ENCODE results near the gene HSD11B2. TPM values are rescaled to one million over a fixed set of nuclear protein-coding genes. Genes with fewer than 3 reads are reported as not detected.

The HSD11B2 gene
- total and polyA plus RNA-seq, 2 of the 8 experiments (the other 6 are each of a cell fraction or from before 2014, with no cell fraction given), result 28.7 to 32.9 TPM

GRCh38 chr16:67459861-67460150 is 28.9 kb downstream of the HSD11B2 start:
- no peak for FAIRE-seq
- no peaks in the 10 kb centered on the region; a peak in 1 of 7 replicates for H3K4me1 ChIP-seq (replicated peaks in 1 of 4; ENCODE audit: control insufficient read depth in 3 of 4, insufficient read depth in 4 of 4, low read length in 3 of 4)
- H3K79me2 ChIP-seq (ENCODE audit: control insufficient read depth in 1 of 2, insufficient read depth in 2 of 2, low read length in 2 of 2), result 0 out of 4 replicates have a peak, but pooled peaks cover 0 to 1% of the 10 kb centered on the region in 2 experiments
- H3K4me2 ChIP-seq (ENCODE audit: insufficient read depth in 1 of 2, low read depth in 2 of 2, low read length in 2 of 2), result no peak overlapping the region
- no peak overlapping the region for H2BK20ac ChIP-seq (ENCODE audit: low read length)
- H2BK12ac ChIP-seq (ENCODE audit: low read depth, low read length), result no peak overlapping the region
- H3K14ac ChIP-seq (ENCODE audit: insufficient read length), result no peak overlapping the region
- ChIA-PET POLR2A (ENCODE audit: partially characterized antibody) (no interaction called here), CTCF (ENCODE audit: partially characterized antibody) (interaction anchor here (0.6 to 28.6 kb wide), 4 partner anchors 16 to 192 kb away, joined by 3 to 683 read pairs (median 98); partner anchors contain the start of gene HSD11B2)
- H4K91ac ChIP-seq (replicated peaks; ENCODE audit: insufficient read length, low read length), result no peak overlapping the region
- H3K23ac ChIP-seq (ENCODE audit: insufficient read length), result no peak overlapping the region
- no peak overlapping the region for H4K8ac ChIP-seq (ENCODE audit: extremely low read depth, insufficient read depth, low read length)
- DNase-seq (ENCODE audit: low read depth in 1 of 2, low spot score in 2 of 2), result no peak
- H4K20me1 ChIP-seq (replicated peaks in 1 of 2; ENCODE audit: control insufficient read depth in 1 of 2, insufficient read depth in 2 of 2, low read length in 2 of 2), result peaks cover 18 to 19% of the 10 kb centered on the region in 2 experiments
- no peaks in the 10 kb centered on the region for H3K9me3 ChIP-seq (ENCODE audit: insufficient read depth in 2 of 2, low read depth in 1 of 2, low read length in 1 of 2)
- H2AK5ac ChIP-seq (ENCODE audit: low read depth, low read length), result no peak overlapping the region
- H3K23me2 ChIP-seq (ENCODE audit: low read depth, low read length), result no peaks in the 10 kb centered on the region
- H3K4ac ChIP-seq (replicated peaks; ENCODE audit: insufficient read length, low read depth, low read length), result no peak overlapping the region
- H2AFZ ChIP-seq (ENCODE audit: low read length), result no peak overlapping the region
- H2BK120ac ChIP-seq (replicated peaks; ENCODE audit: low read depth, low read length), result no peak overlapping the region
- no peak overlapping the region for H3K9ac ChIP-seq (replicated peaks in 1 of 4; ENCODE audit: extremely low read depth in 1 of 4, low read depth in 3 of 4, low read length in 3 of 4)
- H2BK15ac ChIP-seq (ENCODE audit: low read length), result no peak overlapping the region
- no peak overlapping the region for H3K18ac ChIP-seq (ENCODE audit: extremely low read depth, low read length)
- H3K79me1 ChIP-seq (ENCODE audit: low read depth, low read length), result peaks cover 4% of the 10 kb centered on the region
- WGBS, 2 experiments (ENCODE audit: extremely low coverage in 1 of 2, insufficient coverage in 1 of 2, insufficient read length in 1 of 2, insufficient replicate concordance in 2 of 2, low coverage in 1 of 2, low lambda C conversion rate in 2 of 2, missing lambda C conversion rate in 1 of 2), result 97% methylated on average over 3 of the region's 3 CpGs; no CpG with 5 or more reads in 1 of the 2 experiments
- H3K4me3 ChIP-seq (ENCODE audit: extremely low read depth in 1 of 4, insufficient read depth in 2 of 4, low read depth in 3 of 4, low read length in 4 of 4), result no peak overlapping the region
- H3K27me3 ChIP-seq (replicated peaks in 1 of 4; ENCODE audit: control insufficient read depth in 3 of 4, extremely low read depth in 1 of 4, insufficient read depth in 3 of 4, low read length in 3 of 4), result no peaks in the 10 kb centered on the region
- no peak overlapping the region for H3K56ac ChIP-seq (replicated peaks; ENCODE audit: insufficient read length, low read depth, low read length)
- no peak overlapping the region for H3K27ac ChIP-seq (ENCODE audit: low read depth, low read length)
- no peak overlapping the region for H4K5ac ChIP-seq (ENCODE audit: insufficient read length, low read depth, low read length)
- H3K36me3 ChIP-seq (ENCODE audit: control insufficient read depth in 2 of 4, insufficient read depth in 4 of 4, low read length in 3 of 4), result no peaks in the 10 kb centered on the region
- H2BK5ac ChIP-seq (ENCODE audit: low read depth, low read length), result no peak overlapping the region
- TF ChIP-seq MAX (IDR thresholded peaks at IDR 0.05), result no peak
- no peak for TF ChIP-seq CBX8 (IDR thresholded peaks at IDR 0.05; ENCODE audit: borderline replicate concordance, low read depth, low read length)
- no peak for TF ChIP-seq SUZ12 (IDR thresholded peaks at IDR 0.05; ENCODE audit: low read length)
- TF ChIP-seq CTBP2 (IDR thresholded peaks at IDR 0.05; ENCODE audit: borderline replicate concordance, insufficient read depth, insufficient read length, low read length), result no peak
- no peak for TF ChIP-seq JUND (IDR thresholded peaks at IDR 0.05; ENCODE audit: low read length)
- no peak for TF ChIP-seq GTF2F1 (IDR thresholded peaks at IDR 0.05; ENCODE audit: borderline replicate concordance, low read depth, low read length)
- TF ChIP-seq BCL11A (IDR thresholded peaks at IDR 0.05; ENCODE audit: low read depth in 2 of 2, low read length in 2 of 2), result no peak
- no peak for TF ChIP-seq EP300 (IDR thresholded peaks at IDR 0.05; ENCODE audit: borderline replicate concordance in 1 of 2, low read depth in 2 of 2, low read length in 2 of 2)
- TF ChIP-seq RNF2 (IDR thresholded peaks at IDR 0.05; ENCODE audit: borderline replicate concordance, low read depth, low read length, missing control alignments, poor library complexity, severe bottlenecking), result no peak
- TF ChIP-seq YY1 (IDR thresholded peaks at IDR 0.05; ENCODE audit: low read depth, low read length), result no peak
- TF ChIP-seq RFX5 (IDR thresholded peaks at IDR 0.05; ENCODE audit: borderline replicate concordance, low read depth, low read length), result no peak
- TF ChIP-seq ATF2 (IDR thresholded peaks at IDR 0.05; ENCODE audit: low read length), result no peak
